H1 (cell line): Measurements from ENCODE around the gene LAT.

Source experiments
- CTCF ChIP-seq, 3 experiments: IDR thresholded peaks; 1 replicate in 2 of 3; 2 replicates in 1 of 3; pipeline versions ENCODE4 v1.5.1 to v1.6.1; 2011; ENCODE audit warnings: low read length in 3 of 3, mild to moderate bottlenecking in 3 of 3, inconsistent platforms in 2 of 3, low read depth in 1 of 3, moderate library complexity in 1 of 3; ENCODE audit not compliant: insufficient read depth in 1 of 3; ENCODE audit errors: control extremely low read depth in 1 of 3
- JUND ChIP-seq: IDR thresholded peaks from 2 replicates; pipeline ENCODE4 v1.6.1; 2011; ENCODE audit warnings: mild to moderate bottlenecking, improper control_type of control experiment, low read length
- MAFK ChIP-seq: IDR thresholded peaks from 2 replicates; pipeline ENCODE4 v1.6.1; 2012; ENCODE audit warnings: low read depth, mild to moderate bottlenecking, improper control_type of control experiment, low read length
- POLR2AphosphoS5 ChIP-seq: IDR thresholded peaks from 2 replicates; pipeline ENCODE4 v1.6.1; 2011; ENCODE audit warnings: low read depth, low read length
- SP1 ChIP-seq: IDR thresholded peaks from 2 replicates; pipeline ENCODE4 v1.6.1; 2011; ENCODE audit warnings: low read depth, low read length
- SUZ12 ChIP-seq: fragments of 200-600 bp; sonication (generic); IDR thresholded peaks from 2 replicates; pipeline ENCODE4 v1.6.1; 2012; ENCODE audit warnings: mild to moderate bottlenecking, inconsistent platforms, low read length, moderate library complexity, mixed read lengths
- TCF12 ChIP-seq: IDR thresholded peaks from 2 replicates; pipeline ENCODE4 v1.6.1; 2011; ENCODE audit warnings: low read depth, mild to moderate bottlenecking, low read length

- TF ChIP-seq POLR2AphosphoS5 (no peak), CTCF (IDR thresholded peaks at IDR 0.05; ENCODE audit: control extremely low read depth in 1 of 3, insufficient read depth in 1 of 3, low read depth in 1 of 3, low read length in 3 of 3) (peak; percentile 70 to 79 (median 71)), JUND (no peak), TCF12 (no peak), SP1 (no peak), MAFK (no peak), SUZ12 (no peak)
Observed at GRCh38 chr16:28974007-28974436, 10.8 kb upstream of the LAT start.
